K562 (cell line): ENCODE results near the gene DENND1A.

Source experiments
- CREB1 ChIP-seq, 2 experiments: sonication (generic) in 1 of 2; formaldehyde crosslinking in 1 of 2; IDR thresholded peaks; 2 replicates each; pipeline versions ENCODE4 v1.6.1 to v1.8.0; 2012 to 2022; ENCODE audit warnings: inconsistent platforms in 1 of 2, mild to moderate bottlenecking in 1 of 2, missing genetic modification reagents in 1 of 2, moderate library complexity in 1 of 2
- ZC3H11A ChIP-seq: IDR thresholded peaks from 2 replicates; pipeline ENCODE4 v1.6.1; 2012; ENCODE audit warnings: low read depth, low read length, improper control_type of control experiment

DNA sequence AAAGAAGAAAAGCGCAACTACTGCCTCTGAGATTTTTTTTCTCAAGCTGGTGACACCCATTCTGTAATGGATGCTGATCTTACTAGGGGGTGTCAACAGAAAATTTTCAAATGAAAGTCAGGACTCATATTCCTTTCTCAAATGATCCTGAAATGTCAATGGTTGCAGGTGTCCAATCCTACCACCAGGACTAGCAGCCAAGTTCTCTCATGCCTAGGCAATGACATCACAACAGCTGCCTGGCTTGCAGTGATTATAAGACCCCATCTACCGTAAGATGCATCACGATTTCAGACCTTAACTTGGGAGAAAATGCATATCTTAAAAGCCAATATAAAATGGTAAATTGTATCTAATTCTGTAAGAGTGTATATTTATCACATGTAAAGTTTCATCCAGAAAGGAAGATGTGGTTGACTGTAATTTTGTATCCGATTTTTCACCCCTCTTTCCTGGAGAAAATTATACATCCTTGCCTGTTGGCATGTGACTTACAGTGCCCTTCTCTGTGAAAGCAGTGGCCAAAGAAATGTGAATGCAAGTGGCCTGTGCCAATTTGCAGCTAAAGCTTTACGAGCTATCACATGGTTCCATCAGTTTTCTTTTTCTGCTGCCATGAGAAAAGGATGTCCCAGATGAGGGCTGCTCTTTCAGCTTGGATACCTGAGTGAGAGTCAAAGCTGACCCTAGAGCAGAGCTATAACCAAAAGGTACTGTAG is 104.4 kb downstream of the DENND1A start:
- TF ChIP-seq ZC3H11A (no peak), CREB1 (IDR thresholded peaks at IDR 0.05) (no peak), CREB1 (CRISPR knock-in tag; IDR thresholded peaks at IDR 0.05) (no peak)
